ENCODE measurements around the gene ASIP. TPM values are rescaled to one million over a fixed set of nuclear protein-coding genes. Genes with fewer than 3 reads are reported as not detected.
"Not testable (repeated sequence)": the region's sequence is repeated elsewhere in the genome, so short reads cannot be mapped to it uniquely, and the experiment has no call there.

Gene ASIP
- total RNA-seq (not detected), total RNA-seq (0 to 0.06 (median 0) reads per million in 29 experiments)
- not detected for total RNA-seq (2013)

- peaks cover 4 to 9% of the 10 kb centered on the region in 2 donors for H3K27me3 Mint-ChIP-seq
- CTCF ChIA-PET = interaction anchor here in 1 of 2 donors (0.6 kb wide), 1 partner anchor 34 kb away, joined by 4 read pairs; no protein-coding TSS in a partner anchor
- H3K27ac Mint-ChIP-seq = peak within 1 kb of the TSS; percentile 63 to 77
Observed at GRCh38 chr20:34240693-34241615, at the start of gene ASIP. Gene ASIP (plus strand): TSS chr20:34241423. CDS start chr20:34260375, 18,952 bp downstream.

GRCh38 chr20:34193051-34193450, 48.2 kb upstream of the ASIP start:
- Histone ChIP-seq H3K27me3 (replicated peaks in 1 of 2; ENCODE audit: control insufficient read depth in 2 of 2, extremely low read depth in 1 of 2, insufficient read depth in 2 of 2, low read length in 1 of 2) (peaks cover 0 to 10% of the 10 kb centered on the region in 2 experiments), H3K4me3 (ENCODE audit: control insufficient read depth in 1 of 2, extremely low read depth in 1 of 2, low read length in 1 of 2) (no peak overlapping the region), H3K36me3 (ENCODE audit: control insufficient read depth in 2 of 2, extremely low read depth in 1 of 2, insufficient read depth in 1 of 2, low read length in 1 of 2) (no peaks in the 10 kb centered on the region), H3K27ac (ENCODE audit: low read length) (no peak overlapping the region), H3K4me1 (ENCODE audit: control insufficient read depth in 1 of 2, extremely low read depth in 1 of 2, insufficient read depth in 2 of 2, low read length in 2 of 2) (no peaks in the 10 kb centered on the region), H3K9me3 (no peaks in the 10 kb centered on the region)
- Mint-ChIP-seq H3K4me1 (peaks cover 0 to 3% (median 0%) of the 10 kb centered on the region in 3 donors), H3K4me3 (no peak overlapping the region), H3K9me3 (no peaks in the 10 kb centered on the region), H3K27me3 (peaks cover 13 to 34% of the 10 kb centered on the region in 2 donors), H3K36me3 (no peaks in the 10 kb centered on the region), H3K27ac (no peak overlapping the region)
- DNase-seq (no peak), ATAC-seq (replicated peaks in 1 of 4) (no peak)
- CTCF ChIA-PET = no interaction called here
- 83% methylated on average over 1 of the region's 3 CpGs for WGBS (ENCODE audit: insufficient coverage)
- POLR2A ChIA-PET = no interaction called here

More at GRCh38 chr20:34240693-34241615, at the start of gene ASIP:
- POLR2A ChIA-PET = interaction anchor here in 1 of 2 donors (0.6 kb wide), 1 partner anchor 118 kb away, joined by 7 read pairs; no protein-coding TSS in a partner anchor
- Mint-ChIP-seq H3K9me3 (peaks cover 10 to 16% (median 13%) of the 10 kb centered on the region in 3 donors), H3K4me3 (peak within 1 kb of the TSS; percentile 18 to 38 (median 21)), H3K36me3 (peaks cover 10% of the 10 kb centered on the region), H3K4me1 (peaks cover 22 to 27% (median 23%) of the 10 kb centered on the region in 3 donors)
- peak; percentile 48 to 83 (median 68) for ATAC-seq (replicated peaks in 1 of 4)
- no peak within 1 kb of the TSS for H3K27ac ChIP-seq (ENCODE audit: low read length)
- H3K4me1 ChIP-seq (ENCODE audit: control insufficient read depth in 1 of 2, extremely low read depth in 1 of 2, insufficient read depth in 2 of 2, low read length in 2 of 2) = peaks cover 8 to 14% of the 10 kb centered on the region in 2 experiments
- H3K9me3 ChIP-seq = no peaks in the 10 kb centered on the region
- H3K27me3 ChIP-seq (replicated peaks in 1 of 2; ENCODE audit: control insufficient read depth in 2 of 2, extremely low read depth in 1 of 2, insufficient read depth in 2 of 2, low read length in 1 of 2) = no peaks in the 10 kb centered on the region
- no peak within 1 kb of the TSS for H3K4me3 ChIP-seq (ENCODE audit: control insufficient read depth in 1 of 2, extremely low read depth in 1 of 2, low read length in 1 of 2)
- DNase-seq = peak in 2 of 35 experiments; percentile 7 to 23
- WGBS (ENCODE audit: insufficient coverage) = 40% methylated on average over 1 of the region's 9 CpGs
- no peaks in the 10 kb centered on the region for H3K36me3 ChIP-seq (ENCODE audit: control insufficient read depth in 2 of 2, extremely low read depth in 1 of 2, insufficient read depth in 1 of 2, low read length in 1 of 2)

GRCh38 chr20:34199183-34199582, 42.0 kb upstream of the ASIP start:
- ChIA-PET POLR2A (no interaction called here), CTCF (no interaction called here)
- H3K27me3 ChIP-seq (replicated peaks in 1 of 2; ENCODE audit: control insufficient read depth in 2 of 2, extremely low read depth in 1 of 2, insufficient read depth in 2 of 2, low read length in 1 of 2) = peaks cover 0 to 10% of the 10 kb centered on the region in 2 experiments
- ATAC-seq (replicated peaks in 1 of 4) (no peak), DNase-seq (no peak)
- Mint-ChIP-seq H3K27me3 (peaks cover 12 to 21% of the 10 kb centered on the region in 2 donors), H3K9me3 (no peaks in the 10 kb centered on the region), H3K4me1 (peaks cover 0 to 3% (median 0%) of the 10 kb centered on the region in 3 donors), H3K27ac (no peak overlapping the region), H3K36me3 (no peaks in the 10 kb centered on the region), H3K4me3 (no peak overlapping the region)
- H3K4me3 ChIP-seq (ENCODE audit: control insufficient read depth in 1 of 2, extremely low read depth in 1 of 2, low read length in 1 of 2) = no peak overlapping the region
- H3K4me1 ChIP-seq (ENCODE audit: control insufficient read depth in 1 of 2, extremely low read depth in 1 of 2, insufficient read depth in 2 of 2, low read length in 2 of 2) = no peaks in the 10 kb centered on the region
- WGBS (ENCODE audit: insufficient coverage) = no CpG with 5 or more reads among the region's 3 CpGs
- H3K27ac ChIP-seq (ENCODE audit: low read length) = no peak overlapping the region
- H3K36me3 ChIP-seq (ENCODE audit: control insufficient read depth in 2 of 2, extremely low read depth in 1 of 2, insufficient read depth in 1 of 2, low read length in 1 of 2) = no peaks in the 10 kb centered on the region
- no peaks in the 10 kb centered on the region for H3K9me3 ChIP-seq

- no CpG with 5 or more reads among the region's 2 CpGs for WGBS (ENCODE audit: insufficient coverage)
- DNase-seq (no peak), ATAC-seq (replicated peaks in 1 of 4) (no peak)
- Mint-ChIP-seq H3K4me1 (peaks cover 0 to 2% (median 0%) of the 10 kb centered on the region in 3 donors), H3K27me3 (peaks cover 5 to 20% of the 10 kb centered on the region in 2 donors), H3K9me3 (no peaks in the 10 kb centered on the region), H3K4me3 (no peak overlapping the region), H3K36me3 (no peaks in the 10 kb centered on the region), H3K27ac (no peak overlapping the region)
- H3K9me3 ChIP-seq = no peaks in the 10 kb centered on the region
- CTCF ChIA-PET = no interaction called here
- H3K4me3 ChIP-seq (ENCODE audit: control insufficient read depth in 1 of 2, extremely low read depth in 1 of 2, low read length in 1 of 2) = no peak overlapping the region
- no peaks in the 10 kb centered on the region for H3K36me3 ChIP-seq (ENCODE audit: control insufficient read depth in 2 of 2, extremely low read depth in 1 of 2, insufficient read depth in 1 of 2, low read length in 1 of 2)
- H3K4me1 ChIP-seq (ENCODE audit: control insufficient read depth in 1 of 2, extremely low read depth in 1 of 2, insufficient read depth in 2 of 2, low read length in 2 of 2) = no peaks in the 10 kb centered on the region
- POLR2A ChIA-PET = no interaction called here
- H3K27ac ChIP-seq (ENCODE audit: low read length) = no peak overlapping the region
- H3K27me3 ChIP-seq (replicated peaks in 1 of 2; ENCODE audit: control insufficient read depth in 2 of 2, extremely low read depth in 1 of 2, insufficient read depth in 2 of 2, low read length in 1 of 2) = peaks cover 0 to 10% of the 10 kb centered on the region in 2 experiments
Observed at GRCh38 chr20:34200023-34200422, 41.2 kb upstream of the ASIP start.

- Histone ChIP-seq H3K4me1 (ENCODE audit: control insufficient read depth in 1 of 2, extremely low read depth in 1 of 2, insufficient read depth in 2 of 2, low read length in 2 of 2) (no peaks in the 10 kb centered on the region), H3K4me3 (ENCODE audit: control insufficient read depth in 1 of 2, extremely low read depth in 1 of 2, low read length in 1 of 2) (no peak overlapping the region), H3K36me3 (ENCODE audit: control insufficient read depth in 2 of 2, extremely low read depth in 1 of 2, insufficient read depth in 1 of 2, low read length in 1 of 2) (no peaks in the 10 kb centered on the region), H3K27me3 (replicated peaks in 1 of 2; ENCODE audit: control insufficient read depth in 2 of 2, extremely low read depth in 1 of 2, insufficient read depth in 2 of 2, low read length in 1 of 2) (peaks cover 0 to 8% of the 10 kb centered on the region in 2 experiments), H3K9me3 (no peaks in the 10 kb centered on the region), H3K27ac (ENCODE audit: low read length) (no peak overlapping the region)
- H3K9me3 Mint-ChIP-seq = peaks cover 0 to 4% (median 0%) of the 10 kb centered on the region in 3 donors
- no peak overlapping the region for H3K4me3 Mint-ChIP-seq
- peaks cover 0 to 5% (median 0%) of the 10 kb centered on the region in 3 donors for H3K4me1 Mint-ChIP-seq
- no peaks in the 10 kb centered on the region for H3K36me3 Mint-ChIP-seq
- ATAC-seq (replicated peaks in 1 of 4) (no peak), DNase-seq (no peak)
- WGBS (ENCODE audit: insufficient coverage) = 94% methylated on average over 3 of the region's 4 CpGs
- H3K27ac Mint-ChIP-seq = no peak overlapping the region
- ChIA-PET POLR2A (no interaction called here), CTCF (no interaction called here)
- H3K27me3 Mint-ChIP-seq = peaks cover 8 to 16% of the 10 kb centered on the region in 2 donors
Observed at GRCh38 chr20:34201531-34201930, 39.7 kb upstream of the ASIP start.

DNA sequence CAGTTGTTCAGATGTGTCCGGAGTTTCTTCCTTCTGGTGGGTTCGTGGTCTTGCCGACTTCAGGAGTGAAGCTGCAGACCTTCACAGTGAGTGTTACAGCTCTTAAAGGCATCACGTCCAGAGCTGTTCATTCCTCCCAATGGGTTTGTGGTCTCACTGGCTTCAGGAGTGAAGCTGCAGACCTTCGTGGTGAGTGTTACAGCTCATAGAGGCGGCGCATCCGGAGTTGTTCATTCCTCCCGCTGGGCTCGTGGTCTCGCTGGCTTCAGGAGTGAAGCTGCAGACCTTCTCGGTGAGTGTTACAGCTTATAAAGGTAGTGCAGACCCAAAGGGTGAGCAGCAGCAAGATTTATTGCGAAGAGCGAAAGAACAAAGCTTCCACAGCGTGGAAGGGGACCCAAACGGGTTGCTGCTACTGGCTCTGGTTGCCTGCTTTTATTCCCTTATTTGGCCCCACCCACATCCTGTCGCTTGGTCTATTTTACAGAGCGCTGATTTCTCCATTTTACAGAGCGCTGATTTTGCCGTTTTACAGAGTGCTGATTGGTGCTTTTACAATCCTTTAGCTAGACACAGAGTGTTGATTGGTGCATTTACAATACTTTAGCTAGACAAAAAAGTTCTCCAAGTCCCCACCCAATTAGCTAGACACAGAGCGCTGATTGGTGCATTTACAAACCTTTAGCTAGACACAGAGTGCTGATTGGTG, 35.9 kb upstream of the ASIP start:
- peaks cover 0 to 28% of the 10 kb centered on the region in 2 experiments for H3K27me3 ChIP-seq (replicated peaks in 1 of 2; ENCODE audit: control insufficient read depth in 2 of 2, extremely low read depth in 1 of 2, insufficient read depth in 2 of 2, low read length in 1 of 2)
- peak overlapping the region in 1 of 2 donors; percentile 19 for H3K4me3 ChIP-seq (ENCODE audit: control insufficient read depth in 1 of 2, extremely low read depth in 1 of 2, low read length in 1 of 2)
- H3K27ac ChIP-seq (ENCODE audit: low read length); H3K36me3 Mint-ChIP-seq; H3K9me3 Mint-ChIP-seq; H3K4me1 Mint-ChIP-seq; H3K9me3 ChIP-seq; POLR2A ChIA-PET; H3K36me3 ChIP-seq (ENCODE audit: control insufficient read depth in 2 of 2, extremely low read depth in 1 of 2, insufficient read depth in 1 of 2, low read length in 1 of 2); H3K4me1 ChIP-seq (ENCODE audit: control insufficient read depth in 1 of 2, extremely low read depth in 1 of 2, insufficient read depth in 2 of 2, low read length in 2 of 2); CTCF ChIA-PET: not testable (repeated sequence)
- peak overlapping the region; percentile 56 to 70 (median 64) for H3K4me3 Mint-ChIP-seq
- peak in 3 of 4 experiments; percentile 48 to 62 (median 56) for ATAC-seq (replicated peaks in 1 of 4)
- peaks cover 11 to 15% of the 10 kb centered on the region in 2 donors for H3K27me3 Mint-ChIP-seq
- 62% methylated on average over 16 of the region's 21 CpGs for WGBS (ENCODE audit: insufficient coverage)
- peak overlapping the region; percentile 20 to 59 for H3K27ac Mint-ChIP-seq
- peak in 5 of 35 experiments; percentile 2 to 16 (median 7) for DNase-seq

All from T-cell (primary cell).